ENCODE measurements around the gene HIGD1C.

DNA sequence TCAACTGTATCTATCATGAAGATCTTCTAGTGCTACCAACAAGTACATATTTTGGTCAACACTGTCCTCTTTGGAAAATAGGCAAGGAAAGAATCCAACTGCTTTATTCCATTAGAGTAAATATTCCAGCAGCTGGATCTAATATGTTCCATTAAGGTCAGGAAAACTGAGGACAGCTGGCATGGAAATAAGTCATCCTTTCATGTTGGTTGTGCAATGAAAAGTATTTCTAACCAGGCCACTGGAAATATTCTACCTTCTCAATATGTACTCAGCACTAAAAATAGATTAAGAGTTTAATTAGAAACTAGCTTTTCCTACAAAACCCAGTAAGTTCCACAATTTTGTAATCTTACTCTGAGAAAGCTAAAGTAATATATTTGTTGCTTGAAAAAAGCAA lies 19.6 kb downstream of the HIGD1C start:
- no peak for TF ChIP-seq CTCF (IDR thresholded peaks at IDR 0.05; ENCODE audit: insufficient read depth, low read depth, low read length)
- TF ChIP-seq EZH2 (IDR thresholded peaks at IDR 0.05; ENCODE audit: insufficient read depth, low read length): no peak
